GM19193 (cell line): ENCODE measurements around the gene IL17RB.

ENCODE experiments used
- POLR2A ChIP-seq: IDR thresholded peaks from 4 replicates; pipeline ENCODE4 v1.6.1; 2011; ENCODE audit not compliant: insufficient read depth, insufficient read length; ENCODE audit errors: extremely low read depth

The IL17RB gene

GRCh38 chr3:53846134-53846850 is at the start of gene IL17RB, which contains the start of gene CHDH:
Gene IL17RB (plus strand): TSS chr3:53846568. CDS start chr3:53846589, 21 bp downstream.
Gene CHDH (minus strand): TSS chr3:53846419. CDS start chr3:53824008, 22,411 bp downstream.
- peak; percentile 81 for TF ChIP-seq POLR2A

- TF ChIP-seq POLR2A = no peak
These were observed 48.2 kb upstream of the IL17RB start for GRCh38 chr3:53798144-53798543.

- TF ChIP-seq POLR2A = no peak
These were observed 47.0 kb upstream of the IL17RB start for GRCh38 chr3:53799338-53799865.

- no peak for TF ChIP-seq POLR2A
These were observed 46.1 kb upstream of the IL17RB start for GRCh38 chr3:53800041-53800906.

GRCh38 chr3:53801319-53801718 is 45.0 kb upstream of the IL17RB start:
- TF ChIP-seq POLR2A = no peak

GRCh38 chr3:53802256-53802880 is 44.0 kb upstream of the IL17RB start:
- no peak for TF ChIP-seq POLR2A

GRCh38 chr3:53803124-53803815 is 43.1 kb upstream of the IL17RB start:
- no peak for TF ChIP-seq POLR2A

GRCh38 chr3:53803816-53804695 is 42.3 kb upstream of the IL17RB start:
- TF ChIP-seq POLR2A = no peak

- no peak for TF ChIP-seq POLR2A
These were observed 41.5 kb upstream of the IL17RB start for GRCh38 chr3:53804697-53805462.

- no peak for TF ChIP-seq POLR2A
These were observed 40.8 kb upstream of the IL17RB start for GRCh38 chr3:53805463-53806159.

GRCh38 chr3:53806182-53807116 is 39.9 kb upstream of the IL17RB start:
- TF ChIP-seq POLR2A = no peak
